ENCODE measurements around the gene FAM120B. TPM values are rescaled to one million over a fixed set of nuclear protein-coding genes. Genes with fewer than 3 reads are reported as not detected.

FAM120B gene
- total RNA-seq, 1 experiment from 2014 or later: 25.2 TPM

DNA sequence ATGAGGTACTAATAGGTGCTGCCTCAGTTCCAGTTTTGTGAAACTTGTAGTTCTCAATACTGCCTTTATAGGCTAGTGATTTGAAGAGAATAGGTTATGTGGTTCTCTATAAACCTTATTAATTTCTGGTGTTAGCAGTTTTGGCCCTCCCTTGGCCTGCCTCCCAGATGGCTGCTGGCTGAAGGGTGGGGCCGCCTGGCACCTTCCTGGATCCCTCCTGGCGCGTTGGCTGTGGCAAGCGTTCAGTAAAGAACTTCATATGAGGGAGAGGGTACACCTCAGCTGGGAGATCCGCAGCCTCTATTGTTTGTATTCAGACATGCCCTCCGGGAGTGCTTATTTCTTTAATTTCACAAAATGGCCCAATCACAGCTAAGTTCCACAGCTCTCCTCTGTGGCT is 51.9 kb downstream of the FAM120B start:
- Histone ChIP-seq H3K27me3 (ENCODE audit: insufficient read depth, low read length) (no peaks in the 10 kb centered on the region), H3K27ac (ENCODE audit: low read depth, low read length) (no peak overlapping the region), H4K20me1 (ENCODE audit: insufficient read depth) (no peaks in the 10 kb centered on the region), H3K4me3 (replicated peaks in 1 of 2; ENCODE audit: low read depth in 1 of 2, low read length in 2 of 2) (no peak overlapping the region), H3K9me3 (ENCODE audit: control insufficient read depth in 1 of 2, insufficient read depth in 1 of 2, low read depth in 1 of 2, low read length in 2 of 2) (no peaks in the 10 kb centered on the region), H3K4me2 (ENCODE audit: low read length) (no peak overlapping the region), H2AFZ (ENCODE audit: low read depth, low read length, poor library complexity, severe bottlenecking) (no peak overlapping the region), H3K9me2 (ENCODE audit: insufficient read depth) (no peaks in the 10 kb centered on the region), H3K36me3 (ENCODE audit: control insufficient read depth in 1 of 2, insufficient read depth in 2 of 2, low read length in 2 of 2) (peaks cover 0 to 8% of the 10 kb centered on the region in 2 experiments; a peak in 2 of 4 replicates), H3K4me1 (ENCODE audit: control insufficient read depth in 1 of 2, insufficient read depth in 2 of 2, low read length in 2 of 2) (no peaks in the 10 kb centered on the region), H3K9ac (ENCODE audit: low read length) (no peak overlapping the region), H3K79me2 (ENCODE audit: insufficient read depth, low read length) (no peaks in the 10 kb centered on the region)
- ChIA-PET CTCF (no interaction called here), RAD21 (ENCODE audit: low non-redundant PET in 1 of 2, low total read pairs in 2 of 2, uncharacterized antibody in 2 of 2, unreplicated experiment in 2 of 2) (no interaction called here), POLR2A (interaction anchor here (0.6 kb wide), 1 partner anchor 192 kb away, joined by 3 read pairs; no protein-coding TSS in a partner anchor)
- DNase-seq (ENCODE audit: low read depth, low spot score): no peak
- intact Hi-C loops (cut with micrococcal nuclease): no loop called here
- BruUV-seq (replicated peaks): no TSS peak
- no peak for ATAC-seq
- TF ChIP-seq YY1 (IDR thresholded peaks at IDR 0.05; ENCODE audit: extremely low read depth, insufficient replicate concordance, low read depth, low read length) (no peak), SRF (IDR thresholded peaks at IDR 0.05; ENCODE audit: low read depth) (no peak), ELF1 (IDR thresholded peaks at IDR 0.05; ENCODE audit: borderline replicate concordance, low read depth) (no peak), EZH2 (IDR thresholded peaks at IDR 0.05) (no peak), FOSL1 (IDR thresholded peaks at IDR 0.05; ENCODE audit: low read depth) (no peak), CEBPB (IDR thresholded peaks at IDR 0.05; ENCODE audit: low read depth) (no peak), ZFX (IDR thresholded peaks at IDR 0.05) (no peak), TCF7L2 (IDR thresholded peaks at IDR 0.05; ENCODE audit: borderline replicate concordance, extremely low read depth, insufficient read depth, insufficient read length) (no peak), SP1 (IDR thresholded peaks at IDR 0.05; ENCODE audit: low read depth) (no peak), ZBTB33 (IDR thresholded peaks at IDR 0.05; ENCODE audit: extremely low read depth, insufficient replicate concordance, low read length) (no peak), POLR2A (IDR thresholded peaks at IDR 0.05; ENCODE audit: borderline replicate concordance, extremely low read depth, insufficient read depth, insufficient read length) (no peak), RAD21 (IDR thresholded peaks at IDR 0.05; ENCODE audit: low read depth) (no peak)
- TF ChIP-seq, protein P1, sequence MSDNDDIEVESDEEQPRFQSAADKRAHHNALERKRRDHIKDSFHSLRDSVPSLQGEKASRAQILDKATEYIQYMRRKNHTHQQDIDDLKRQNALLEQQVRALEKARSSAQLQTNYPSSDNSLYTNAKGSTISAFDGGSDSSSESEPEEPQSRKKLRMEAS (IDR thresholded peaks at IDR 0.05): no peak

Measured in HCT116 (cell line).